PFSK-1 (cell line): ENCODE results near the gene GNAI3.

Experiments used
- FOXP2 ChIP-seq: optimal IDR thresholded peaks from 2 replicates; pipeline ENCODE3; 2011; ENCODE audit warnings: borderline replicate concordance, control low read depth, inconsistent platforms; ENCODE audit not compliant: insufficient read depth; ENCODE audit errors: extremely low read length, extremely low read depth
- POLR2AphosphoS5 ChIP-seq: IDR thresholded peaks from 2 replicates; pipeline ENCODE4 v1.6.1; 2012; ENCODE audit warnings: low read depth, mild to moderate bottlenecking, control low read depth, low read length, moderate library complexity
- SIN3A ChIP-seq: IDR thresholded peaks from 2 replicates; pipeline ENCODE4 v1.6.1; 2012; ENCODE audit warnings: mild to moderate bottlenecking, low read length, moderate library complexity, borderline replicate concordance; ENCODE audit not compliant: insufficient read depth
- TAF1 ChIP-seq: IDR thresholded peaks from 2 replicates; pipeline ENCODE4 v1.6.1; 2012; ENCODE audit warnings: low read length, control low read depth, borderline replicate concordance; ENCODE audit not compliant: insufficient read depth
- TF ChIP-seq, protein P1 (sequence below), 2 experiments: IDR thresholded peaks; 2 replicates each; pipeline versions ENCODE4 v1.6.1 to v1.8.0; 2011 to 2012; ENCODE audit warnings: low read depth in 2 of 2, low read length in 2 of 2, control low read depth in 1 of 2, inconsistent platforms in 1 of 2, mild to moderate bottlenecking in 1 of 2, moderate library complexity in 1 of 2; ENCODE audit not compliant: insufficient read depth in 1 of 2

The GNAI3 gene

DNA sequence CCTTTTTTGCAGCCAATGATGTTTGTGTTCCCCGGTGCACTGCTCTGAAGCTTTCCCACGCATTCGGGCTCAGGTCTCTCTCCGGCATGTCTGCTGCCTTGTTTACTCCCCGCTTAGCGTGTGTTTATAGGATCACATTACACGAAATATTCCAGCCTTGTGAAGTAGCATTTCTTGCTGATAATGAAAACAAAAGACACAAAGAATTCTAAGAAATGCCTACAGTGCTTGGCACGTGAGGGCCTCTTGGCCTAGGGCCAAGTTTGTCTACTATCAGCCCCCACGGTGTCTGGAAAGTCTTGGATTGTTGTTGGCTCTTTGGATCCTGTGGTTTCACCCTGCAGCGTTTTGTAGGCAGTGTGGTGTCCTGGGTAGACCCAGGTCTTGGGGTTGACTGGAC is 96.3 kb downstream of the GNAI3 start:
- TF ChIP-seq TAF1, result no peak
- no peak for TF ChIP-seq POLR2AphosphoS5
- no peak for TF ChIP-seq SIN3A
- TF ChIP-seq FOXP2, result no peak
- TF ChIP-seq, protein P1, sequence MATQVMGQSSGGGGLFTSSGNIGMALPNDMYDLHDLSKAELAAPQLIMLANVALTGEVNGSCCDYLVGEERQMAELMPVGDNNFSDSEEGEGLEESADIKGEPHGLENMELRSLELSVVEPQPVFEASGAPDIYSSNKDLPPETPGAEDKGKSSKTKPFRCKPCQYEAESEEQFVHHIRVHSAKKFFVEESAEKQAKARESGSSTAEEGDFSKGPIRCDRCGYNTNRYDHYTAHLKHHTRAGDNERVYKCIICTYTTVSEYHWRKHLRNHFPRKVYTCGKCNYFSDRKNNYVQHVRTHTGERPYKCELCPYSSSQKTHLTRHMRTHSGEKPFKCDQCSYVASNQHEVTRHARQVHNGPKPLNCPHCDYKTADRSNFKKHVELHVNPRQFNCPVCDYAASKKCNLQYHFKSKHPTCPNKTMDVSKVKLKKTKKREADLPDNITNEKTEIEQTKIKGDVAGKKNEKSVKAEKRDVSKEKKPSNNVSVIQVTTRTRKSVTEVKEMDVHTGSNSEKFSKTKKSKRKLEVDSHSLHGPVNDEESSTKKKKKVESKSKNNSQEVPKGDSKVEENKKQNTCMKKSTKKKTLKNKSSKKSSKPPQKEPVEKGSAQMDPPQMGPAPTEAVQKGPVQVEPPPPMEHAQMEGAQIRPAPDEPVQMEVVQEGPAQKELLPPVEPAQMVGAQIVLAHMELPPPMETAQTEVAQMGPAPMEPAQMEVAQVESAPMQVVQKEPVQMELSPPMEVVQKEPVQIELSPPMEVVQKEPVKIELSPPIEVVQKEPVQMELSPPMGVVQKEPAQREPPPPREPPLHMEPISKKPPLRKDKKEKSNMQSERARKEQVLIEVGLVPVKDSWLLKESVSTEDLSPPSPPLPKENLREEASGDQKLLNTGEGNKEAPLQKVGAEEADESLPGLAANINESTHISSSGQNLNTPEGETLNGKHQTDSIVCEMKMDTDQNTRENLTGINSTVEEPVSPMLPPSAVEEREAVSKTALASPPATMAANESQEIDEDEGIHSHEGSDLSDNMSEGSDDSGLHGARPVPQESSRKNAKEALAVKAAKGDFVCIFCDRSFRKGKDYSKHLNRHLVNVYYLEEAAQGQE (IDR thresholded peaks at IDR 0.05; ENCODE audit: insufficient read depth in 1 of 2, low read depth in 2 of 2, low read length in 2 of 2), result no peak

DNA sequence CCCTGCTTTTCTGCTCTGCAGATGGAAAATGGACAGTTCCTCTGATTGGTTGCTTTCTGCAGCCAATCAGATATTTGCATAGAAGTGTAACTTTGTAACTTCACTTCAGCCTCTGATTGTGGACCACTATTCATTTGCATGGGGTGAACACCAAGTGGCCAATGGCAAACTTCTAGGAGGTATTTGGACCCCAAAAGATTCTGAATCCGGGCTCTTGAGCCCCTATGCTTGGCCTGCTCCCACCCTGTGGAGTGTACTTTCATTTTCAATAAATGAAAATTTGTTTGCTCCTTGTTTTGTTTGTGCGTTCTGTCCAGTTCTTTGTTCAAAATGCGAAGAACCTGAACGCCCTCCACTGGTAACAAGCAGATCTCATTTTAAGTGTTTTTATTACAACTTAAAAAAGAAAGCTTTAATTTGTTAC is 101.1 kb downstream of the GNAI3 start:
- TF ChIP-seq SIN3A, result no peak
- TF ChIP-seq FOXP2, result no peak
- TF ChIP-seq TAF1, result no peak
- TF ChIP-seq, protein P1 (IDR thresholded peaks at IDR 0.05; ENCODE audit: insufficient read depth in 1 of 2, low read depth in 2 of 2, low read length in 2 of 2), result no peak
- no peak for TF ChIP-seq POLR2AphosphoS5

DNA sequence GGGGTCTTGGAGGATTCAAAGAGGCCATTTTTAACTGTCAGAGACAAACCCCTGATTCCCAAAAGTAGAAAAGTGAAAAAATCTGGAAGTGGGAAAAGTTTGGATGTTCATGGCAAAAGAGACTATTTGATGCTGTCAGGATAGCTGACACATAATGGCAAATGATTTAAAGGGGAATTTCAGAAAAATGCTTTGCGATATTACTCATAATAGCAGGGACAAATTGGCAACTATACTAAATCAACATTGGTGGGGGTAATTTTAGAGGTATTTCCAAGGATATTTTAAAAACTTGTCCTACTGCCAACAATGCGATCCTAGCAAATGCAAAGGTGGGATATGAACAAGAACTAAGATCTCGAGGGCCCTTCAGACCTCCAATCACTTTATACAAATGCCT is 102.2 kb downstream of the GNAI3 start:
- TF ChIP-seq POLR2AphosphoS5 (no peak), TAF1 (no peak), FOXP2 (no peak), SIN3A (no peak)
- TF ChIP-seq, protein P1 (IDR thresholded peaks at IDR 0.05; ENCODE audit: insufficient read depth in 1 of 2, low read depth in 2 of 2, low read length in 2 of 2), result no peak

DNA sequence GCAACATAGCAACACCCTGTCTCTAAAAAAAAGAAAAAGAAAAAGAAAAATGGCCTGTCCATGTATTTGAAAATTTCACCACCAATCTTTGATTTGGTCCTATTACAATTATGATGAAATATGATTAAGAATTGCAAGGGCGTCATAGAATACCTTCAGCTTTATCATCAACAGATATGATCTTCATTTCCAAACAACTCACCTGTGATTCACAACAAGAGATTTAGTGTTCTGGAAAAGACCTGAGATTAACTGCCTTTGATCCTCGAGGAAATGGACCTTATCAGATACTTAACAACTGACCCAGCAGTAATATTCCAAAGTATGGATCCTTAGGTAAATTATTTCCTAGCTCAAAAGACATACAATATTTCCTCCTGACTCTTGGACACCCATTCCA is 104.0 kb downstream of the GNAI3 start:
- TF ChIP-seq, protein P1 (IDR thresholded peaks at IDR 0.05; ENCODE audit: insufficient read depth in 1 of 2, low read depth in 2 of 2, low read length in 2 of 2), result no peak
- TF ChIP-seq TAF1 (no peak), FOXP2 (no peak)

DNA sequence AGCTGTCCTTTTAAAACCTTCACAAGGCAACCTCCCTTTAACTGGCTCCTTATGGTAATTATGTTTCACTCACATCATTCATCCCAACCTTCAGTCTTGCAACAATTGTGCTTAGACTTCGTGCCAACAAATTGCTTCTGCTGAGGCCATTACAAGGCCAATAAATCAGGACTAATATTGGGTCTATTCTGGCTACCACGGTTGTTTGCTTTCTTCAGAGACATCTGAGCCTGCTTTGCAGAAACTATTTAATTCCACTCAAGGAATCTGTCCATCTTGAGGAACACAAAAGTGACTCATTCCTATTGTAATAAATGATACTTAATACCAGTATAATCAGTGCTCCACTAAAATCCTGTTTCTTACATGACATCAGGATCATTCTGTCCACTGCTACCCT is 104.9 kb downstream of the GNAI3 start:
- no peak for TF ChIP-seq POLR2AphosphoS5
- TF ChIP-seq SIN3A, result no peak
- no peak for TF ChIP-seq TAF1
- TF ChIP-seq FOXP2, result no peak
- TF ChIP-seq, protein P1 (IDR thresholded peaks at IDR 0.05; ENCODE audit: insufficient read depth in 1 of 2, low read depth in 2 of 2, low read length in 2 of 2), result no peak
